GM23248 (cell line): ENCODE measurements around the gene ZBTB22.

Source experiments
- EZH2 ChIP-seq: fragments of 200-600 bp; sonication (generic); IDR thresholded peaks from 2 replicates; pipeline ENCODE4 v1.6.1; 2018; ENCODE audit warnings: antibody characterized with exemption, mild to moderate bottlenecking; ENCODE audit not compliant: insufficient read depth, poor library complexity, severe bottlenecking
- EZH2phosphoT487 ChIP-seq: fragments of 200-600 bp; sonication (generic); IDR thresholded peaks from 2 replicates; pipeline ENCODE4 v1.6.1; 2018; ENCODE audit warnings: antibody characterized with exemption, moderate library complexity, mild to moderate bottlenecking, low read depth; ENCODE audit not compliant: insufficient read depth

DNA sequence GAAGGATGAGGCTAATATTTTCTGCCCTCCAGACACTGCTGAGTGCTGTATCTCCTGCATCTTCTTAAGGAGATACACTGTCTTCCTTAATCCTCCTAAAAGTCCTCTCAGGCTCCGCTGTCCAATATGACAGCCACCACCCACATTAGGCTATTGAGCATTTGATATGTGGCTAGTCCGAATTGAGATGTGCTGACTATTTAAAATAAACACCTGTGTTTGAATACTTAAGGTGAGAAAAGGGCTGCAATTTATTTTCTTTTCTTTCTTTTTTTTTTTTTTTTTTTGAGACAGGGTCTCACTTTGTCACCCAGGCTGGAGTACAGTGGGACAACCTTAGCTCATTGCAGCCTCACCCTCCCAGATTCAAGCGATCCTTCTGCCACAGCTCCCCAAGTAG is 15.7 kb downstream of the ZBTB22 start:
- TF ChIP-seq EZH2 (no peak), EZH2phosphoT487 (no peak)
